NCI-H2171 (cell line): Measurements from ENCODE around the gene B3GNT3.
A peak's percentile ranks its signal among the peaks of the same experiment; 100 is the strongest.
"Not testable (repeated sequence)": the region's sequence is repeated elsewhere in the genome, so short reads cannot be mapped to it uniquely, and the experiment has no call there.

Experiments
- DNase-seq: peaks from one replicate; lab custom pipeline; 2025; lab: John Stamatoyannopoulos, UW

Gene B3GNT3

GRCh38 chr19:17767559-17767958 lies 27.4 kb upstream of the B3GNT3 start:
- DNase-seq: no peak

- DNase-seq: no peak
Observed at GRCh38 chr19:17770613-17771012, 24.3 kb upstream of the B3GNT3 start.

- DNase-seq: no peak
Observed at GRCh38 chr19:17772172-17772571, 22.8 kb upstream of the B3GNT3 start.

- DNase-seq: no peak
Observed at GRCh38 chr19:17775245-17775927, 19.6 kb upstream of the B3GNT3 start.

- no peak for DNase-seq
Observed at GRCh38 chr19:17775991-17776803, 18.7 kb upstream of the B3GNT3 start.

GRCh38 chr19:17777840-17778239 lies 17.1 kb upstream of the B3GNT3 start:
- not testable (repeated sequence) for DNase-seq

GRCh38 chr19:17778251-17778967 lies 16.5 kb upstream of the B3GNT3 start:
- no peak for DNase-seq

GRCh38 chr19:17778968-17779929 lies 15.7 kb upstream of the B3GNT3 start:
- DNase-seq: no peak

GRCh38 chr19:17780781-17781180 lies 14.2 kb upstream of the B3GNT3 start:
- DNase-seq: no peak

GRCh38 chr19:17783721-17784120 lies 11.2 kb upstream of the B3GNT3 start:
- not testable (repeated sequence) for DNase-seq

- DNase-seq: peak; percentile 30
Observed at GRCh38 chr19:17784201-17785008, 10.5 kb upstream of the B3GNT3 start.

GRCh38 chr19:17787274-17787913 lies 7.5 kb upstream of the B3GNT3 start:
- DNase-seq: no peak

GRCh38 chr19:17788632-17789031 lies 6.3 kb upstream of the B3GNT3 start:
- no peak for DNase-seq

GRCh38 chr19:17790059-17790780 lies 4.7 kb upstream of the B3GNT3 start:
- no peak for DNase-seq

GRCh38 chr19:17794412-17794730 lies 567 bp upstream of the B3GNT3 start:
- DNase-seq: no peak

GRCh38 chr19:17795495-17795856 lies 538 bp downstream of the B3GNT3 start:
- no peak for DNase-seq

GRCh38 chr19:17796013-17796837 lies 1.3 kb downstream of the B3GNT3 start:
- no peak for DNase-seq

GRCh38 chr19:17796838-17797423 lies 2.0 kb downstream of the B3GNT3 start:
- DNase-seq: no peak
